ENCODE results near the gene SERPINA3. TPM values are rescaled to one million over a fixed set of nuclear protein-coding genes. Genes with fewer than 3 reads are reported as not detected.

SERPINA3 gene
- total RNA-seq, 1 donor, result 5.1 TPM

GRCh38 chr14:94617988-94618822, 6.0 kb downstream of the SERPINA3 start:
- DNase-seq (ENCODE audit: insufficient read length, low spot score, missing footprints), result no peak
- H3K9me3 ChIP-seq (ENCODE audit: low read depth, low read length), result peaks cover 15% of the 10 kb centered on the region
- no peaks in the 10 kb centered on the region for H3K4me1 ChIP-seq (ENCODE audit: insufficient read depth, low read length)
- H4K20me1 ChIP-seq (ENCODE audit: insufficient read depth, low read length), result no peaks in the 10 kb centered on the region
- H3K27me3 ChIP-seq (ENCODE audit: insufficient read depth, low read length), result no peaks in the 10 kb centered on the region
- H3K27ac ChIP-seq (ENCODE audit: low read depth, low read length), result no peak overlapping the region
- H2AFZ ChIP-seq (ENCODE audit: low read length), result no peak overlapping the region
- no peak overlapping the region for H3K4me3 ChIP-seq (ENCODE audit: insufficient read depth, low read length)
- TF ChIP-seq CTCF (IDR thresholded peaks at IDR 0.05; ENCODE audit: extremely low read depth, low read depth, low read length), result no peak
- H3K79me2 ChIP-seq (ENCODE audit: insufficient read depth, low read length), result no peaks in the 10 kb centered on the region
- H3K36me3 ChIP-seq (ENCODE audit: insufficient read depth, low read length), result no peaks in the 10 kb centered on the region
- H3K4me2 ChIP-seq (ENCODE audit: insufficient read depth, low read length), result no peak overlapping the region

GRCh38 chr14:94619297-94619696, 7.1 kb downstream of the SERPINA3 start:
- Histone ChIP-seq H3K4me2 (ENCODE audit: insufficient read depth, low read length) (no peak overlapping the region), H3K27me3 (ENCODE audit: insufficient read depth, low read length) (no peaks in the 10 kb centered on the region), H3K9me3 (ENCODE audit: low read depth, low read length) (peaks cover 15% of the 10 kb centered on the region), H3K79me2 (ENCODE audit: insufficient read depth, low read length) (no peaks in the 10 kb centered on the region), H4K20me1 (ENCODE audit: insufficient read depth, low read length) (no peaks in the 10 kb centered on the region), H3K4me3 (ENCODE audit: insufficient read depth, low read length) (no peak overlapping the region), H3K27ac (ENCODE audit: low read depth, low read length) (no peak overlapping the region), H3K4me1 (ENCODE audit: insufficient read depth, low read length) (no peaks in the 10 kb centered on the region), H3K36me3 (ENCODE audit: insufficient read depth, low read length) (no peaks in the 10 kb centered on the region), H2AFZ (ENCODE audit: low read length) (no peak overlapping the region)
- no peak for TF ChIP-seq CTCF (IDR thresholded peaks at IDR 0.05; ENCODE audit: extremely low read depth, low read depth, low read length)
- no peak for DNase-seq (ENCODE audit: insufficient read length, low spot score, missing footprints)

- Histone ChIP-seq H3K79me2 (ENCODE audit: insufficient read depth, low read length) (no peaks in the 10 kb centered on the region), H3K36me3 (ENCODE audit: insufficient read depth, low read length) (no peaks in the 10 kb centered on the region), H2AFZ (ENCODE audit: low read length) (no peak overlapping the region), H3K4me1 (ENCODE audit: insufficient read depth, low read length) (no peaks in the 10 kb centered on the region), H3K4me2 (ENCODE audit: insufficient read depth, low read length) (no peak overlapping the region), H3K27me3 (ENCODE audit: insufficient read depth, low read length) (peaks cover 4% of the 10 kb centered on the region), H4K20me1 (ENCODE audit: insufficient read depth, low read length) (no peaks in the 10 kb centered on the region), H3K27ac (ENCODE audit: low read depth, low read length) (no peak overlapping the region), H3K9me3 (ENCODE audit: low read depth, low read length) (peaks cover 15% of the 10 kb centered on the region), H3K4me3 (ENCODE audit: insufficient read depth, low read length) (no peak overlapping the region)
- no peak for DNase-seq (ENCODE audit: insufficient read length, low spot score, missing footprints)
- no peak for TF ChIP-seq CTCF (IDR thresholded peaks at IDR 0.05; ENCODE audit: extremely low read depth, low read depth, low read length)
These were observed 8.4 kb downstream of the SERPINA3 start for GRCh38 chr14:94620597-94620996.

- no peak for TF ChIP-seq CTCF (IDR thresholded peaks at IDR 0.05; ENCODE audit: extremely low read depth, low read depth, low read length)
- Histone ChIP-seq H3K4me2 (ENCODE audit: insufficient read depth, low read length) (no peak overlapping the region), H3K4me1 (ENCODE audit: insufficient read depth, low read length) (no peaks in the 10 kb centered on the region), H3K4me3 (ENCODE audit: insufficient read depth, low read length) (no peak overlapping the region), H4K20me1 (ENCODE audit: insufficient read depth, low read length) (no peaks in the 10 kb centered on the region), H3K27ac (ENCODE audit: low read depth, low read length) (no peak overlapping the region), H3K27me3 (ENCODE audit: insufficient read depth, low read length) (peaks cover 4% of the 10 kb centered on the region), H3K79me2 (ENCODE audit: insufficient read depth, low read length) (no peaks in the 10 kb centered on the region), H3K36me3 (ENCODE audit: insufficient read depth, low read length) (no peaks in the 10 kb centered on the region), H2AFZ (ENCODE audit: low read length) (no peak overlapping the region), H3K9me3 (ENCODE audit: low read depth, low read length) (peaks cover 15% of the 10 kb centered on the region)
- no peak for DNase-seq (ENCODE audit: insufficient read length, low spot score, missing footprints)
These were observed 9.4 kb downstream of the SERPINA3 start for GRCh38 chr14:94621358-94622134.
